Hepatocyte (in vitro differentiated cells): ENCODE results near the gene GNA14.

ENCODE experiments used
- EZH2 ChIP-seq: fragments of 200-600 bp; sonication (generic); IDR thresholded peaks from 2 replicates; pipeline ENCODE4 v1.6.1; 2016; ENCODE audit warnings: antibody characterized with exemption, mild to moderate bottlenecking, borderline replicate concordance
- EZH2phosphoT487 ChIP-seq: fragments of 200-600 bp; sonication (generic); IDR thresholded peaks from one replicate; pipeline ENCODE4 v1.6.1; 2018; ENCODE audit warnings: antibody characterized with exemption, mild to moderate bottlenecking, low read depth, moderate library complexity; ENCODE audit not compliant: unreplicated experiment, severe bottlenecking
- TF ChIP-seq, protein P1 (sequence below): fragments of 200-600 bp; sonication (generic); IDR thresholded peaks from 2 replicates; pipeline ENCODE4 v1.5.1; 2016; ENCODE audit warnings: antibody characterized with exemption, mild to moderate bottlenecking; ENCODE audit not compliant: poor library complexity

DNA sequence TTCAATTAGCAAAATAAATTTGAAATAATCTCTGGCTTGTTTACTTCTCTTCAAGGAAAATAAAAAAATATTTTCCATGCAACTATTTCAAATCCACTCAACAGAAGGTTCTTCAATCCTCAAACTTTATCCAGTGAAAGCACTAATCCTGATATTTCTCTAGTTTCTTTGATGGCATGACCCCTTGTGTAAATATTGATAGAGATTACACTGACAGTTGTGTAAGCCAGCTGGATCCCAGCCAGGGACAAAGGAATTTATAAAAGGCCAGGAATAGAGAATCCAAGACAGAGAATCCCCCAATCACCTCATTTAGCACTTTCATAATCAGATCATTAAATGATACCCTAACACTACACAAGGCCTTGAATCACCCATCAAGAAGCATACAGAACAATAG, 135.2 kb downstream of the GNA14 start:
- TF ChIP-seq, protein P1, sequence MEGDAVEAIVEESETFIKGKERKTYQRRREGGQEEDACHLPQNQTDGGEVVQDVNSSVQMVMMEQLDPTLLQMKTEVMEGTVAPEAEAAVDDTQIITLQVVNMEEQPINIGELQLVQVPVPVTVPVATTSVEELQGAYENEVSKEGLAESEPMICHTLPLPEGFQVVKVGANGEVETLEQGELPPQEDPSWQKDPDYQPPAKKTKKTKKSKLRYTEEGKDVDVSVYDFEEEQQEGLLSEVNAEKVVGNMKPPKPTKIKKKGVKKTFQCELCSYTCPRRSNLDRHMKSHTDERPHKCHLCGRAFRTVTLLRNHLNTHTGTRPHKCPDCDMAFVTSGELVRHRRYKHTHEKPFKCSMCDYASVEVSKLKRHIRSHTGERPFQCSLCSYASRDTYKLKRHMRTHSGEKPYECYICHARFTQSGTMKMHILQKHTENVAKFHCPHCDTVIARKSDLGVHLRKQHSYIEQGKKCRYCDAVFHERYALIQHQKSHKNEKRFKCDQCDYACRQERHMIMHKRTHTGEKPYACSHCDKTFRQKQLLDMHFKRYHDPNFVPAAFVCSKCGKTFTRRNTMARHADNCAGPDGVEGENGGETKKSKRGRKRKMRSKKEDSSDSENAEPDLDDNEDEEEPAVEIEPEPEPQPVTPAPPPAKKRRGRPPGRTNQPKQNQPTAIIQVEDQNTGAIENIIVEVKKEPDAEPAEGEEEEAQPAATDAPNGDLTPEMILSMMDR: no peak
- TF ChIP-seq EZH2phosphoT487: peak; percentile 35
- TF ChIP-seq EZH2: no peak
